OCI-LY1 (cell line): ENCODE data around the gene STRN4.

ENCODE experiments used
- CTCF ChIP-seq: fragments of 200-600 bp; sonication (generic), shearing (Covaris generic); IDR thresholded peaks from 2 replicates; pipeline ENCODE4 v1.5.1; 2017; ENCODE audit warnings: mild to moderate bottlenecking, antibody characterized with exemption, low read length, moderate library complexity, mixed read lengths
- EZH2 ChIP-seq: fragments of 200-600 bp; sonication (generic), shearing (Covaris generic); IDR thresholded peaks from 2 replicates; pipeline ENCODE4 v1.8.0; 2017; ENCODE audit warnings: borderline replicate concordance, mixed run types, mild to moderate bottlenecking, antibody characterized with exemption, low read length, moderate library complexity, mixed read lengths

- TF ChIP-seq CTCF, result no peak
- no peak for TF ChIP-seq EZH2
Observed at GRCh38 chr19:46736531-46737297, 9.5 kb downstream of the STRN4 start.
